ENCODE measurements around the gene KSR2.

- no peak for TF ChIP-seq YY1 (IDR thresholded peaks at IDR 0.05; ENCODE audit: insufficient read depth, insufficient replicate concordance, low read depth, low read length)
- TF ChIP-seq HNF4A (CRISPR knock-in tag; IDR thresholded peaks at IDR 0.05) = no peak
- no peak for TF ChIP-seq ZNF510 (CRISPR knock-in tag; IDR thresholded peaks at IDR 0.05; ENCODE audit: low read depth)
- TF ChIP-seq, protein P1, sequence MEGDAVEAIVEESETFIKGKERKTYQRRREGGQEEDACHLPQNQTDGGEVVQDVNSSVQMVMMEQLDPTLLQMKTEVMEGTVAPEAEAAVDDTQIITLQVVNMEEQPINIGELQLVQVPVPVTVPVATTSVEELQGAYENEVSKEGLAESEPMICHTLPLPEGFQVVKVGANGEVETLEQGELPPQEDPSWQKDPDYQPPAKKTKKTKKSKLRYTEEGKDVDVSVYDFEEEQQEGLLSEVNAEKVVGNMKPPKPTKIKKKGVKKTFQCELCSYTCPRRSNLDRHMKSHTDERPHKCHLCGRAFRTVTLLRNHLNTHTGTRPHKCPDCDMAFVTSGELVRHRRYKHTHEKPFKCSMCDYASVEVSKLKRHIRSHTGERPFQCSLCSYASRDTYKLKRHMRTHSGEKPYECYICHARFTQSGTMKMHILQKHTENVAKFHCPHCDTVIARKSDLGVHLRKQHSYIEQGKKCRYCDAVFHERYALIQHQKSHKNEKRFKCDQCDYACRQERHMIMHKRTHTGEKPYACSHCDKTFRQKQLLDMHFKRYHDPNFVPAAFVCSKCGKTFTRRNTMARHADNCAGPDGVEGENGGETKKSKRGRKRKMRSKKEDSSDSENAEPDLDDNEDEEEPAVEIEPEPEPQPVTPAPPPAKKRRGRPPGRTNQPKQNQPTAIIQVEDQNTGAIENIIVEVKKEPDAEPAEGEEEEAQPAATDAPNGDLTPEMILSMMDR (CRISPR knock-in tag; IDR thresholded peaks at IDR 0.05) = no peak
Observed at GRCh38 chr12:117679776-117680175, 289.0 kb downstream of the KSR2 start.

Data from HepG2 (cell line).